Right hindlimb (tissue), 1 donor: Measurements from ENCODE around the gene ZBTB11.
"Not testable (repeated sequence)": the region's sequence is repeated elsewhere in the genome, so short reads cannot be mapped to it uniquely, and the experiment has no call there.

Experiments
- DNase-seq: peaks from one replicate; pipeline ENCODE4 v3.0.0-alpha.2; 2018

Gene ZBTB11

DNA sequence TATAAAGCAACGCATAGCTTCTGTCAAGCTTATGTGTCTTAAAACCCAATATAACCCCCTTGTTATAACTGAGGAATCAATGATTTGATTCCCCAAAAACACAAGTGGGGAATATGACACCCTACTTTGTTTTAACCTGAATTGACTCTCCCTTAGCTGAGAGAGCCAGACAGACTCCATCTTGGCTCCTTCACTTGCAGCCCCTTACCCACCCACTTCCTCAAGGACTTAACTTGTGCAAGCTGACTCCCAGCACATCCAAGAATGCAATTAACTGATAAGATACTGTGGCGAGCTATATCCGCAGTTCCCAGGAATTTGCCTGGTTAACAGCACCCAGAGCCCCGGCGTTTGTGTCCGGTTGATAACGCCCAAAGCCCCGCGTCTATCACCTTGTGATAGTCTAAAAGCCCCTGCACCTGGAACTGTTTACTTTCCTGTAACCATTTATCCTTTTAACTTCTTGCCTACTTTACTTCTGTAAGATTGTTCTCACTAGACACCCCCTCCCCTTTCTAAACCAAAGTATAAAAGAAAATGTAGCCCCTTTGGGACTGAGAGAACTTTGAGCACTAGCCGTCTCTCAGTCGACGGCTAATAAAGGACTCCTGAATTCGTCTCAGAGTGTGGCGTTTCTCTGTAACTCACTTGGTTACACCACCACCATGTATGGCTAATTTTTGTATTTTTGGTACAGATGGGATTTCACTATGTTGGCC lies 35.4 kb downstream of the ZBTB11 start:
- DNase-seq = not testable (repeated sequence)

DNA sequence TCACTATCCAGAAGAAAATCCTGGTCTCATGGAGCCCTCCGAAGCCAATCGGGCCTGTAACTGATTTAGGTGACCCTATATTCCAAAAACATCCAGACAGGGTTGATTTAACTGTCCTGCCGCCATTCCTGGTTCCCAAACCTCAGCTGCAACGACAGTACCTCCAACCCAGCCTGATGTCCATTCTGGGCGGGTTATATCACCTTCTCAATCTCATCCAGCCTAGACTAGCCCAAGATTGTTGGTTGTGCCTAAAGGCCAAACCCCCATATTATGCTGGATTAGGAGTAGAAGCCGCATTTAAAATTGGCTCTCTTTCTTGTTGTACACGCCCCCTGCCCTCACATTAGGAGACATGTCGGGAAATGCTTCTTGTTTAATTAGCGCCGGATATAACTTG lies 36.7 kb downstream of the ZBTB11 start:
- no peak for DNase-seq

DNA sequence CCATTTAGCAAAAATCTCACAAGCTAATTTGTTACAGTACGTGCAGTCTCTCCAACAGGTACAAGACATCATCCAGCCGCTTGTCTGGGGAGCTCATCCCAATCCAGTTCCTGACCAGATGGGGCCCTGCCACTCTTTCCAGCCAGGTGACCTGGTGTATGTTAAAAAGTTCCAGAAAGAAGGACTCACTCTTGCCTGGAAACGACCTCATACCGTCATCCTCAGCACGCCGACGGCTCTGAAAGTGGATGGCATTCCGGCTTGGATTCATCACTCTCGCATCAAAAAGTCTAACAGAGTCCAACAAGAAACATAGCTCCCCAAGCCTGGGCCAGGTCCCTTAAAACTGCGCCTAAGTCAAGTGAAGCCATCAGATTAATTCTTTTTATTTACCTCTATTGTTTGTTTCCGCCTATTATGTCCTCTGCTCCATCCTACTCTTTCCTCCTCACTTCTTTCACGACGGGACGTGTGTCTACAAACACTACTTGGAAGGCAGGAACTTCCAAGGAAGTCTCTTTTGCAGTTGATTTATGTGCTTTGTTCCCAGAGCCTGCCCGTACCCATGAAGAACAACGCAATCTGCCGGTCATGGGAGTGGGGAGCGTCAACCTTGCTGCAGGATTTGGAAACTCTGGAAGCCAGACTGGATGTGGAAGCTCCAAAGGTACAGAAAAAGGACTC lies 37.5 kb downstream of the ZBTB11 start:
- no peak for DNase-seq

GRCh38 chr3:101638261-101638745 lies 38.6 kb downstream of the ZBTB11 start:
- no peak for DNase-seq

- DNase-seq = no peak
These were observed 39.5 kb downstream of the ZBTB11 start for GRCh38 chr3:101637451-101637850.

GRCh38 chr3:101635954-101636798 lies 40.8 kb downstream of the ZBTB11 start:
- DNase-seq = peak; percentile 36

DNA sequence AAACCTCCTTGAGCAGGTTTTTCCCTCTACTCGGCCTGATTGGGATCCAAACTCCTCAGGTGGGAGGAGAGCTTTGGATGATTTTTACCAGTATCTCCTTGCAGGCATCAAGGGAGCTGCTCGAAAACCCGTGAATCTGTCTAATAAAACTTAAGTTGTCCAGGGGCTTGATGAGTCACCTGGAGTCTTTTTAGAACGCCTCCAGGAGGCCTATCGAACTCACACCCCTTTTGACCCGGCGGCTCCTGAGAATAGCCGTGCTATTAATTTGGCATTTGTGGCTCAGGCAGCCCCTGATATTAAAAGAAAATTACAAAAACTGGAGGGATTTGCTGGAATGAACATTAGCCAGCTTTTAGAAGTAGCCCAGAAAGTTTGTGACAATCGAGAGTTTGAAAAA lies 41.6 kb downstream of the ZBTB11 start:
- no peak for DNase-seq

- DNase-seq = no peak
These were observed 42.2 kb downstream of the ZBTB11 start for GRCh38 chr3:101634591-101635196.

DNA sequence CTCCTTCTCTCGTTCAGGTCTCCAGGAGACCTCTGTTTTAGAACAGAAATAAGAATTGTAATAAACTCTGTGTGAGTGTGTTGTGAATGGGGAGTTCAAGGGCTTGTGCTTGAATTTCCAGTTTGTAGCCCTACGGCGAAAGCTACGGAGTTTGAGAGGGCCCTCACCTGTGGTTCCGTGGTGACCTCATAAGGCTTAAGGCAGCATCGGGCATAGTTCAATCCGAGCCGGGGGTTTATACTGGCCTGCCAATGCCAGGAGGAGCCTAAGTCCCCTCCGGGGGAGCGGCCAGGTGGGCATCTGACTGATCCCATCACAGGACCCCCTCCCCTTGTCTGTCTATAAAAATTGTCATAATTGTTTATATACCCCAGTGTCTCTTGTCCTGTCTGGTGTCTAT lies 43.7 kb downstream of the ZBTB11 start:
- DNase-seq = no peak

- DNase-seq = no peak
These were observed 44.3 kb downstream of the ZBTB11 start for GRCh38 chr3:101632586-101632985.

GRCh38 chr3:101631959-101632358 lies 45.0 kb downstream of the ZBTB11 start:
- not testable (repeated sequence) for DNase-seq

- DNase-seq = no peak
These were observed 45.7 kb downstream of the ZBTB11 start for GRCh38 chr3:101631098-101631796.

- no peak for DNase-seq
These were observed 47.7 kb downstream of the ZBTB11 start for GRCh38 chr3:101629219-101629618.

DNA sequence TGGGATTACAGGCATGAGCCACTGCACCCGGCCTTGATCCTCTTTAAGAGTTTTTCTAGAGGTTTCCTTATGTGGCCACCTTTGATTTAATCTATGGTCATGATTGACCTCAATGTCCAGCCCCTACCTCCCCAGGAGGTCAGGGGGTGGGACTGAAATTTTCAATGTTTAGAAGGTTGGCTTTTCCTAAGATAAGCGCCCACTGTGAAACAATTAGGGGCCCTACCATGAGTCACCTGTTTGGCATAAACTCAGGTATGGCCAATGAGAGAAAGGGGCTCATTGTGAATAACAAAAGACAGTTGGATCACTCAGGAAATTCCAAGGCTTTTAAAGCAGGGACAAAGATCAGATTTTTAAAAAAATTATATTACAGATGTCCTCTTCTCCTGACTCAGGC lies 51.1 kb downstream of the ZBTB11 start:
- DNase-seq = no peak

DNA sequence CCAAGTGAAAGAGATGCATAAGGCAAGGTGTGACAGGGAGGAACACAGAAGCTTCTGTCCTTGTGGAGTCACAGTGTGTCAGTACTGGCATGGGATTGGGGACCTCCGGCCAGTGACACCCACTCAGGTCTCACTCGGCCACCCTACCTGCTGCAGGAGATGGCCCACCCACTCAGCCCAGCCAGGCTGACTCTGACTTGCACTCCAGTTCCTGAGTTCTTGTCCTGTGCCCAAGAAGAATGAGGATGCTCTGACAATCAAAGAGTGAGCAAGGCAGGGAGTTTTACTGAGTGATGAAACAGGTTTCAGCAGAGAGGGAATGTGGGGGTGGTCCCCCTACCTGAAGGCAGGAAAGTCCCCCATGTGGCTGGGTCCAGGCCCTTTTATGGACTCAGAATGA lies 52.1 kb downstream of the ZBTB11 start:
- no peak for DNase-seq

- no peak for DNase-seq
These were observed 53.3 kb downstream of the ZBTB11 start for GRCh38 chr3:101623656-101624055.

GRCh38 chr3:101619734-101620133 lies 57.2 kb downstream of the ZBTB11 start:
- DNase-seq = no peak

GRCh38 chr3:101618726-101619125 lies 58.2 kb downstream of the ZBTB11 start:
- DNase-seq = no peak

DNA sequence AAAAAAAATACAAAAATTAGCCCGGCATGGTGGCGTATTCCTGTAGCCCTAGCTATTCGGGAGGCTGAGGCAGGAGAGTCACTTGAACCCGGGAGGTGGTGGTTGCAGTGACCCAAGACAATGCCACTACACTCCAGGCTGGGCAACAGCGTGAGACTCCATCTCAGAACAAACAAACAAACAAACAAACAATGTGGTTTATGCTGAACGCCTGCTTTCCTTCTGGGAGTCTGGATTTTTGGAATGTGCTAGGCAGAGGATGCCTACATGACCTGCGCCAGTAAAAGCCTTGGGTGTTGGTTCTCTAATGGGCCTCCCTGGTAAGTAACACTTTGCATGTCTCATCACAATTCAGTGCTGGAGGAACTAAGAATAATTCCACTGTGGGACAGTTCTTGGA lies 59.5 kb downstream of the ZBTB11 start:
- no peak for DNase-seq

DNA sequence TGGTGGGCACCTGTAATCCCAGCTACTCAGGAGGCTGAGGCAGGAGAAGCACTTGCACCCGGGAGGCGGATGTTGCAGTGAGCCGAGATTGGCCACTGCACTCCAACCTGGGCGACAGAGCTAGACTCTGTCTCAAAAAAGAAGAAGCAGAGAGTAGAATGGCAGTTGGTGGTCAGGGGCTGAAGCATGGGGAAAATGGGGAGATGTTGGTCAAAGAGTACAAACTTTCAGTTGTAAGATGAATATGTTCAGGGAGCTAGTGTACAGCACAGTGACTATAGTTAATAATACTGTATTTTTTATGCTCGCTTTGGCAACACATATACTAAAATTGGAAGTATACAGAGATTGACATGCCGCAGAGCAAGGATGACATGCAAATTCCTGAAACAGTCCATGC lies 61.4 kb downstream of the ZBTB11 start:
- DNase-seq = no peak

- not testable (repeated sequence) for DNase-seq
These were observed 63.9 kb downstream of the ZBTB11 start for GRCh38 chr3:101613014-101613413.

GRCh38 chr3:101611023-101611422 lies 65.9 kb downstream of the ZBTB11 start:
- no peak for DNase-seq
